ENCODE data around the gene CUL4A. TPM values are rescaled to one million over a fixed set of nuclear protein-coding genes. Genes with fewer than 3 reads are reported as not detected.

CUL4A gene
- 109 and 121 TPM in 2 replicates for total RNA-seq

GRCh38 chr13:113209336-113209758 lies at the start of gene CUL4A:
TSS of gene CUL4A (plus strand) at chr13:113209613. CDS start at chr13:113209628, 15 bp downstream.

GRCh38 chr13:113208421-113209335 lies 735 bp upstream of the CUL4A start, which contains the start of gene PCID2:
TSS of gene PCID2 (minus strand) at chr13:113208669. CDS start at chr13:113208634, 35 bp downstream.

GRCh38 chr13:113296823-113297369 lies 87.5 kb downstream of the CUL4A start, which contains the start of gene LAMP1:
TSS of gene LAMP1 (plus strand) at chr13:113297239. CDS start at chr13:113297435, 196 bp downstream.

Other genes with a start within 250 kb of the CUL4A start
- gene MCF2L, start 240.4 kb upstream of the CUL4A start, total RNA-seq, result 0.62 and 0.79 TPM in 2 replicates
- gene F7, start 103.8 kb upstream of the CUL4A start, total RNA-seq, result not detected in 2 replicates
- 5.7 and 5.8 TPM in 2 replicates for gene F10, start 86.8 kb upstream of the CUL4A start, total RNA-seq
- gene PROZ, start 51.0 kb upstream of the CUL4A start, total RNA-seq, result not detected in 2 replicates
- gene PCID2, start 944 bp upstream of the CUL4A start, total RNA-seq, result 66.5 and 70.4 TPM in 2 replicates
- 198 and 206 TPM in 2 replicates for gene LAMP1, start 87.6 kb downstream of the CUL4A start, total RNA-seq
- 1.7 and 2.1 TPM in 2 replicates for gene GRTP1, start 154.5 kb downstream of the CUL4A start, total RNA-seq
- 0.37 and 0.53 TPM in 2 replicates for gene ADPRHL1, start 243.9 kb downstream of the CUL4A start, total RNA-seq